ENCODE data around the gene ARAP3. TPM values are rescaled to one million over a fixed set of nuclear protein-coding genes. Genes with fewer than 3 reads are reported as not detected.

The ARAP3 gene
- total and polyA plus RNA-seq, 9 of the 15 experiments (the other 6 are each of a cell fraction or from before 2014, with no cell fraction given) = 0.83 to 25.7 (median 6.4) TPM

- TF ChIP-seq ZNF77 (CRISPR knock-in tag; IDR thresholded peaks at IDR 0.05) (no peak), HOMEZ (CRISPR knock-in tag; IDR thresholded peaks at IDR 0.05) (no peak), KLF16 (IDR thresholded peaks at IDR 0.05) (peak; percentile 66), KAT2B (IDR thresholded peaks at IDR 0.05; ENCODE audit: low read depth, low read length) (no peak), SIN3A (IDR thresholded peaks at IDR 0.05; ENCODE audit: borderline replicate concordance in 2 of 2, control insufficient read depth in 1 of 2, low read depth in 2 of 2, low read length in 2 of 2) (peak; percentile 73 to 89; a peak in 2 of 4 replicates), ZNF318 (IDR thresholded peaks at IDR 0.05; ENCODE audit: borderline replicate concordance in 1 of 2, low read depth in 1 of 2) (no peak), SRSF9 (IDR thresholded peaks at IDR 0.05; ENCODE audit: borderline replicate concordance, low read depth, low read length) (no peak), CREB3 (tag; conservative IDR thresholded peaks at IDR 0.05; ENCODE audit: low read depth) (0 out of 2 replicates have a peak, but pooled peaks have one; percentile 42), PHF20 (IDR thresholded peaks at IDR 0.05; ENCODE audit: partially characterized antibody) (peak; percentile 31), ARNT (IDR thresholded peaks at IDR 0.05) (no peak), ZBTB43 (CRISPR knock-in tag; IDR thresholded peaks at IDR 0.05) (peak; percentile 53; the same call in 1 of the 2 replicates), TGIF2 (CRISPR knock-in tag; IDR thresholded peaks at IDR 0.05) (no peak; the same call in 1 of the 2 replicates), USF2 (CRISPR knock-in tag; IDR thresholded peaks at IDR 0.05) (peak; percentile 78)
These were observed 63.1 kb downstream of the ARAP3 start, which contains the start of gene DIAPH1 (continued) for GRCh38 chr5:141618804-141619554.

Data from K562 (cell line).